Measurements from ENCODE around the gene PLXNA4. TPM values are rescaled to one million over a fixed set of nuclear protein-coding genes. Genes with fewer than 3 reads are reported as not detected.

The PLXNA4 gene
- polyA plus RNA-seq, 2 of the 4 experiments (the other 2 are of a cell fraction) = 0.12 to 0.34 TPM

- POLR2A ChIA-PET = no interaction called here
- H3K4me1 ChIP-seq = peaks cover 2% of the 10 kb centered on the region; the same call in 2 of the 3 replicates
- 50% methylated on average over 8 of the region's 8 CpGs for WGBS (ENCODE audit: missing lambda C conversion rate)
- TF ChIP-seq CBX2 (IDR thresholded peaks at IDR 0.05; ENCODE audit: borderline replicate concordance, low read depth) (no peak), USF2 (IDR thresholded peaks at IDR 0.05) (no peak), FOSL2 (IDR thresholded peaks at IDR 0.05) (no peak), FOSL2 (CRISPR knock-in tag; IDR thresholded peaks at IDR 0.05) (no peak), E2F6 (IDR thresholded peaks at IDR 0.05; ENCODE audit: borderline replicate concordance, low read depth) (no peak), JUNB (IDR thresholded peaks at IDR 0.05) (no peak), RCOR1 (IDR thresholded peaks at IDR 0.05; ENCODE audit: low read depth, low read length) (no peak), KDM1A (IDR thresholded peaks at IDR 0.05; ENCODE audit: low read depth) (no peak), ZFP36 (IDR thresholded peaks at IDR 0.05; ENCODE audit: borderline replicate concordance, partially characterized antibody) (no peak)
- DNase-seq (ENCODE audit: low read depth in 1 of 2, low spot score in 1 of 2) (no peak), FAIRE-seq (no peak), ATAC-seq (no peak)
- H3K9me3 ChIP-seq = no peaks in the 10 kb centered on the region
- no peak overlapping the region for H3K4me2 ChIP-seq
- no peak overlapping the region for H3K4me3 ChIP-seq
- CTCF ChIA-PET = interaction anchor here (0.8 kb wide), 1 partner anchor 134 kb away, joined by 3 read pairs; no protein-coding TSS in a partner anchor
- H3K27ac ChIP-seq = no peak overlapping the region
Observed at GRCh38 chr7:132436121-132436520, 140.1 kb downstream of the PLXNA4 start.

- H3K4me2 ChIP-seq = peak overlapping the region; percentile 46
- CTCF ChIA-PET = interaction anchor here (1.1 kb wide), 1 partner anchor 117 kb away, joined by 3 read pairs; no protein-coding TSS in a partner anchor
- 24% methylated on average over 18 of the region's 18 CpGs for WGBS (ENCODE audit: missing lambda C conversion rate)
Observed at GRCh38 chr7:132435016-132435990, 141.0 kb downstream of the PLXNA4 start.

More at GRCh38 chr7:132435016-132435990, 141.0 kb downstream of the PLXNA4 start:
- ATAC-seq = no peak
- no peak for FAIRE-seq
- no peak for DNase-seq (ENCODE audit: low read depth in 1 of 2, low spot score in 1 of 2)
- Histone ChIP-seq H3K4me1 (peaks cover 5% of the 10 kb centered on the region; the same call in 2 of the 3 replicates), H3K9me3 (no peaks in the 10 kb centered on the region), H3K27ac (no peak overlapping the region), H3K4me3 (no peak overlapping the region)
- POLR2A ChIA-PET = no interaction called here
- TF ChIP-seq ZC3H11A (IDR thresholded peaks at IDR 0.05) (no peak), MAFK (IDR thresholded peaks at IDR 0.05; ENCODE audit: partially characterized antibody) (no peak), CTCF (IDR thresholded peaks at IDR 0.05) (no peak), PHF8 (IDR thresholded peaks at IDR 0.05; ENCODE audit: borderline replicate concordance, low read depth) (no peak), RCOR1 (IDR thresholded peaks at IDR 0.05; ENCODE audit: low read depth, low read length) (no peak), CEBPB (IDR thresholded peaks at IDR 0.05) (no peak), RARB (CRISPR knock-in tag; IDR thresholded peaks at IDR 0.05) (no peak), ATOH8 (CRISPR knock-in tag; IDR thresholded peaks at IDR 0.05; ENCODE audit: low read depth) (no peak), NPAS2 (CRISPR knock-in tag; IDR thresholded peaks at IDR 0.05; ENCODE audit: borderline replicate concordance) (no peak), NFE2L2 (conservative IDR thresholded peaks at IDR 0.05; ENCODE audit: low read length) (no peak), JUNB (IDR thresholded peaks at IDR 0.05) (no peak), NR3C1 (IDR thresholded peaks at IDR 0.05) (no peak), RNF2 (IDR thresholded peaks at IDR 0.05; ENCODE audit: borderline replicate concordance, low read depth) (no peak), BHLHE40 (IDR thresholded peaks at IDR 0.05; ENCODE audit: low read depth, low read length) (no peak), HMGXB4 (CRISPR knock-in tag; IDR thresholded peaks at IDR 0.05; ENCODE audit: borderline replicate concordance) (no peak)

Data from A549 (cell line).